Natural killer cell (primary cell): ENCODE data around the gene SYNC. TPM values are rescaled to one million over a fixed set of nuclear protein-coding genes. Genes with fewer than 3 reads are reported as not detected.
"Not testable (repeated sequence)": the region's sequence is repeated elsewhere in the genome, so short reads cannot be mapped to it uniquely, and the experiment has no call there.

Experiments
- ATAC-seq, 3 donors: fragments of 150-1000 bp in 2 of 3; fragments of 200-7000 bp in 1 of 3; cut with Tn5 transposase; 1 replicate in 1 of 3; 2 replicates in 2 of 3; pipeline ENCODE4 v1.10.0; 2021; ENCODE audit warnings: mild to moderate bottlenecking in 2 of 3, moderate library complexity in 2 of 3
- DNase-seq, 2 donors: peaks; one replicate each; pipeline versions ENCODE4 v3.0.0 to v3.0.0-alpha.2; 2013 to 2021; ENCODE audit warnings: mixed read lengths in 1 of 2
- H3K27ac ChIP-seq: one replicate; pipeline ENCODE4 v1.5.1; 2013; ENCODE audit warnings: mild to moderate bottlenecking, low read length
- H3K27me3 ChIP-seq: one replicate; pipeline ENCODE4 v1.6.1; 2013; ENCODE audit warnings: low read length; ENCODE audit not compliant: control insufficient read depth, insufficient read depth
- H3K36me3 ChIP-seq: one replicate; pipeline ENCODE4 v1.6.1; 2013; ENCODE audit warnings: low read length; ENCODE audit not compliant: control insufficient read depth, insufficient read depth
- H3K4me1 ChIP-seq: one replicate; pipeline ENCODE4 v1.6.1; 2013; ENCODE audit warnings: low read length; ENCODE audit not compliant: control insufficient read depth, insufficient read depth
- H3K4me3 ChIP-seq: one replicate; pipeline ENCODE4 v1.5.1; 2013; ENCODE audit warnings: low read length
- H3K9me3 ChIP-seq: one replicate; pipeline ENCODE4 v1.6.1; 2013; ENCODE audit warnings: low read length; ENCODE audit not compliant: control insufficient read depth, insufficient read depth
- H3K27ac Mint-ChIP-seq, 2 donors: one replicate each; pipeline ENCODE4 v1.8.0; 2022; ENCODE audit warnings: mild to moderate bottlenecking in 2 of 2, mixed read lengths in 2 of 2, moderate library complexity in 1 of 2
- H3K27me3 Mint-ChIP-seq, 2 donors: one replicate each; pipeline ENCODE4 v1.8.0; 2022; ENCODE audit warnings: low read depth in 2 of 2, mixed read lengths in 2 of 2
- H3K36me3 Mint-ChIP-seq: one replicate; pipeline ENCODE4 v1.8.0; 2022; ENCODE audit warnings: mixed read lengths
- H3K4me1 Mint-ChIP-seq, 2 donors: one replicate each; pipeline ENCODE4 v1.8.0; 2022; ENCODE audit warnings: mixed read lengths in 2 of 2
- H3K4me3 Mint-ChIP-seq: one replicate; pipeline ENCODE4 v1.8.0; 2022; ENCODE audit warnings: mild to moderate bottlenecking, moderate library complexity, mixed read lengths
- H3K9me3 Mint-ChIP-seq, 2 donors: one replicate each; pipeline ENCODE4 v1.8.0; 2022; ENCODE audit warnings: mixed read lengths in 2 of 2
- CTCF ChIP-seq: fragments of 200-600 bp; IDR thresholded peaks from one replicate; pipeline ENCODE4 v1.8.0; 2022; ENCODE audit warnings: antibody characterized with exemption
- WGBS: methylation state at CpG from one replicate; pipeline ENCODE4 v1.1.7; 2013; ENCODE audit warnings: missing lambda C conversion rate; ENCODE audit not compliant: insufficient coverage; 5-methylcytosine and 5-hydroxymethylcytosine counted together
- intact Hi-C: fragments of 100-400 bp; cut with micrococcal nuclease; formaldehyde crosslinking; loops from one replicate; pipeline ENCODE4 v1.14.2; 2022
- total RNA-seq, 4 donors: library from RNA; stranded (reverse); fragments of 120-200 nt in 1 of 4; gene quantifications; one replicate each; pipeline versions ENCODE4 v1.2.3 to v1.2.4, GENCODE V29; 2013 to 2022

The SYNC gene
- total RNA-seq, 3 donors from 2014 or later (not counting 1 experiment from before 2014, with no cell fraction given) = not detected

GRCh38 chr1:32714277-32714676 lies 11.7 kb upstream of the SYNC start:
- H3K9me3 ChIP-seq = no peaks in the 10 kb centered on the region
- no peaks in the 10 kb centered on the region for H3K36me3 Mint-ChIP-seq
- ATAC-seq (no peak), DNase-seq (no peak)
- H3K4me1 Mint-ChIP-seq = peaks cover 4 to 16% of the 10 kb centered on the region in 2 donors
- peaks cover 0 to 9% of the 10 kb centered on the region in 2 donors for H3K27me3 Mint-ChIP-seq
- H3K27me3 ChIP-seq = no peaks in the 10 kb centered on the region
- WGBS = 87% methylated on average over 4 of the region's 4 CpGs
- intact Hi-C loops = loop anchor here (10.0 kb wide), 1 partner anchor 371 kb away; the partner anchor contains the start of gene AZIN2
- no peak overlapping the region for H3K4me3 ChIP-seq
- no peak overlapping the region for H3K27ac ChIP-seq
- H3K9me3 Mint-ChIP-seq = no peaks in the 10 kb centered on the region
- H3K27ac Mint-ChIP-seq = no peak overlapping the region
- TF ChIP-seq CTCF = no peak
- H3K36me3 ChIP-seq = no peaks in the 10 kb centered on the region
- peaks cover 11% of the 10 kb centered on the region for H3K4me1 ChIP-seq
- no peak overlapping the region for H3K4me3 Mint-ChIP-seq

GRCh38 chr1:32713081-32713480 lies 10.5 kb upstream of the SYNC start:
- Histone ChIP-seq H3K36me3 (no peaks in the 10 kb centered on the region), H3K27me3 (no peaks in the 10 kb centered on the region), H3K4me3 (no peak overlapping the region), H3K9me3 (no peaks in the 10 kb centered on the region), H3K27ac (no peak overlapping the region), H3K4me1 (peaks cover 11% of the 10 kb centered on the region)
- Mint-ChIP-seq H3K9me3 (no peaks in the 10 kb centered on the region), H3K4me1 (peaks cover 4 to 16% of the 10 kb centered on the region in 2 donors), H3K27ac (no peak overlapping the region), H3K27me3 (peaks cover 0 to 9% of the 10 kb centered on the region in 2 donors), H3K4me3 (peak overlapping the region; percentile 52), H3K36me3 (no peaks in the 10 kb centered on the region)
- DNase-seq = no peak
- ATAC-seq = no peak
- intact Hi-C loops = loop anchor here (10.0 kb wide), 1 partner anchor 372 kb away; the partner anchor contains the start of gene AZIN2
- 88% methylated on average over 10 of the region's 10 CpGs for WGBS
- TF ChIP-seq CTCF = no peak

GRCh38 chr1:32711221-32711620 lies 8.7 kb upstream of the SYNC start:
- WGBS = 82% methylated on average over 4 of the region's 4 CpGs
- not testable (repeated sequence) for H3K4me3 ChIP-seq, ATAC-seq, H3K4me1 ChIP-seq, H3K27ac ChIP-seq, H3K9me3 Mint-ChIP-seq, H3K27me3 Mint-ChIP-seq, H3K27ac Mint-ChIP-seq, DNase-seq, H3K27me3 ChIP-seq, H3K36me3 ChIP-seq, H3K4me3 Mint-ChIP-seq, H3K36me3 Mint-ChIP-seq, H3K9me3 ChIP-seq
- intact Hi-C loops = loop anchor here (10.0 kb wide), 1 partner anchor 374 kb away; the partner anchor contains the start of gene AZIN2
- H3K4me1 Mint-ChIP-seq = peaks cover 4 to 15% of the 10 kb centered on the region in 2 donors

GRCh38 chr1:32709476-32709875 lies 6.9 kb upstream of the SYNC start:
- Histone ChIP-seq H3K27ac (no peak overlapping the region), H3K4me1 (peaks cover 8% of the 10 kb centered on the region), H3K36me3 (no peaks in the 10 kb centered on the region), H3K9me3 (no peaks in the 10 kb centered on the region), H3K4me3 (no peak overlapping the region), H3K27me3 (no peaks in the 10 kb centered on the region)
- H3K4me1 Mint-ChIP-seq = peaks cover 4 to 12% of the 10 kb centered on the region in 2 donors
- intact Hi-C loops = no loop called here
- no peak for TF ChIP-seq CTCF
- no peak for DNase-seq
- H3K9me3 Mint-ChIP-seq = no peaks in the 10 kb centered on the region
- no peak for ATAC-seq
- H3K27me3 Mint-ChIP-seq = peaks cover 2 to 9% of the 10 kb centered on the region in 2 donors
- H3K27ac Mint-ChIP-seq = no peak overlapping the region
- no peaks in the 10 kb centered on the region for H3K36me3 Mint-ChIP-seq
- 62% methylated on average over 5 of the region's 5 CpGs for WGBS
- no peak overlapping the region for H3K4me3 Mint-ChIP-seq
